CD14-positive monocyte (primary cell): Measurements from ENCODE around the gene ABHD5. TPM values are rescaled to one million over a fixed set of nuclear protein-coding genes. Genes with fewer than 3 reads are reported as not detected.

Experiments
- DNase-seq, 3 donors: peaks; one replicate each; pipeline ENCODE4 v3.0.0-alpha.2; 2011 to 2022
- H2AFZ ChIP-seq: 2 replicates; pipeline ENCODE4 v1.6.0; 2012; ENCODE audit warnings: mild to moderate bottlenecking, low read depth, low read length, inconsistent platforms; ENCODE audit not compliant: insufficient read depth, poor library complexity, severe bottlenecking
- H3K27ac ChIP-seq, 2 donors: 1 replicate in 1 of 2; 2 replicates in 1 of 2; pipeline ENCODE4 v1.5.1; 2012 to 2013; ENCODE audit warnings: low read length in 2 of 2, control low read depth in 1 of 2, inconsistent platforms in 1 of 2, low read depth in 1 of 2, mild to moderate bottlenecking in 1 of 2
- H3K27me3 ChIP-seq, 2 donors: one replicate each; pipeline versions ENCODE4 v1.6.0 to v1.6.1; 2011 to 2013; ENCODE audit warnings: low read length in 2 of 2; ENCODE audit not compliant: control insufficient read depth in 2 of 2, insufficient read depth in 2 of 2
- H3K36me3 ChIP-seq, 2 donors: replicated peaks in 1 of 2; 1 replicate in 1 of 2; 2 replicates in 1 of 2; pipeline versions ENCODE4 v1.5.1 to v1.6.1; 2012 to 2013; ENCODE audit warnings: low read length in 2 of 2, control low read depth in 1 of 2, inconsistent platforms in 1 of 2, mild to moderate bottlenecking in 1 of 2; ENCODE audit not compliant: insufficient read depth in 2 of 2, control insufficient read depth in 1 of 2
- H3K4me1 ChIP-seq, 2 donors: 1 replicate in 1 of 2; 2 replicates in 1 of 2; pipeline versions ENCODE4 v1.5.1 to v1.6.1; 2012 to 2013; ENCODE audit warnings: low read length in 2 of 2, control low read depth in 1 of 2, inconsistent platforms in 1 of 2, mild to moderate bottlenecking in 1 of 2, moderate library complexity in 1 of 2; ENCODE audit not compliant: insufficient read depth in 2 of 2, control insufficient read depth in 1 of 2
- H3K4me2 ChIP-seq: replicated peaks from 2 replicates; pipeline ENCODE3; 2012; ENCODE audit warnings: low read length, moderate library complexity, mild to moderate bottlenecking; ENCODE audit not compliant: poor library complexity, severe bottlenecking; ENCODE audit errors: extremely low read depth
- H3K4me3 ChIP-seq, 3 experiments: fragments of 200-600 bp in 1 of 3; sonication (generic) in 1 of 3; replicated peaks in 1 of 3; 1 replicate in 2 of 3; 2 replicates in 1 of 3; pipeline ENCODE4 v1.5.1; 2011 to 2013; ENCODE audit warnings: low read length in 3 of 3, mild to moderate bottlenecking in 3 of 3, control low read depth in 2 of 3, low read depth in 2 of 3, inconsistent platforms in 1 of 3, moderate library complexity in 1 of 3
- H3K79me2 ChIP-seq: 2 replicates; pipeline ENCODE4 v1.6.0; 2012; ENCODE audit warnings: mild to moderate bottlenecking, control low read depth, inconsistent platforms, low read length, moderate library complexity; ENCODE audit not compliant: insufficient read depth
- H3K9ac ChIP-seq: 2 replicates; pipeline ENCODE4 v1.6.0; 2017; ENCODE audit warnings: low read length, mild to moderate bottlenecking; ENCODE audit not compliant: insufficient read depth, poor library complexity, severe bottlenecking
- H3K9me3 ChIP-seq, 2 donors: replicated peaks in 1 of 2; 1 replicate in 1 of 2; 2 replicates in 1 of 2; pipeline versions ENCODE4 v1.5.1 to v1.6.1; 2012 to 2013; ENCODE audit warnings: low read length in 2 of 2, control low read depth in 1 of 2; ENCODE audit not compliant: control insufficient read depth in 1 of 2, insufficient read depth in 1 of 2
- H4K20me1 ChIP-seq: 2 replicates; pipeline ENCODE4 v1.6.0; 2012; ENCODE audit warnings: mild to moderate bottlenecking, low read length, control low read depth, moderate library complexity; ENCODE audit not compliant: insufficient read depth
- H3K27ac Mint-ChIP-seq, 7 donors: one replicate each; pipeline ENCODE4 v1.8.0; 2020; ENCODE audit warnings: mild to moderate bottlenecking in 7 of 7, mixed read lengths in 7 of 7, moderate library complexity in 6 of 7, inconsistent platforms in 2 of 7
- H3K27me3 Mint-ChIP-seq, 3 donors: one replicate each; pipeline ENCODE4 v1.8.0; 2021 to 2022; ENCODE audit warnings: low read depth in 3 of 3, mild to moderate bottlenecking in 3 of 3, mixed read lengths in 3 of 3, moderate library complexity in 3 of 3, inconsistent platforms in 1 of 3
- H3K36me3 Mint-ChIP-seq, 2 donors: one replicate each; pipeline ENCODE4 v1.8.0; 2020; ENCODE audit warnings: mixed read lengths in 2 of 2, inconsistent platforms in 1 of 2, mild to moderate bottlenecking in 1 of 2
- H3K4me1 Mint-ChIP-seq: one replicate; pipeline ENCODE4 v1.8.0; 2020; ENCODE audit warnings: mild to moderate bottlenecking, mixed read lengths
- H3K4me3 Mint-ChIP-seq, 2 donors: one replicate each; pipeline ENCODE4 v1.8.0; 2020; ENCODE audit warnings: mild to moderate bottlenecking in 2 of 2, mixed read lengths in 2 of 2, moderate library complexity in 1 of 2
- H3K9me3 Mint-ChIP-seq, 7 donors: one replicate each; pipeline ENCODE4 v1.8.0; 2020 to 2022; ENCODE audit warnings: mixed read lengths in 7 of 7, mild to moderate bottlenecking in 6 of 7, moderate library complexity in 6 of 7, inconsistent platforms in 2 of 7
- WGBS: methylation state at CpG from one replicate; pipeline ENCODE4 v1.1.5; 2013; ENCODE audit warnings: missing lambda C conversion rate; ENCODE audit not compliant: insufficient coverage; 5-methylcytosine and 5-hydroxymethylcytosine counted together
- intact Hi-C, 2 donors: fragments of 100-400 bp; cut with micrococcal nuclease; formaldehyde crosslinking; loops; one replicate each; pipeline versions ENCODE4 v1.15.0 to v1.15.1; 2023
- polyA plus RNA-seq, 3 donors: library from polyadenylated mRNA; depleted of rRNA in 1 of 3; unstranded in 2 of 3; stranded (reverse) in 1 of 3; fragments of 300-500 nt in 2 of 3; fragments of >200 nt in 1 of 3; fragmentation: Illumina TruSeq in 2 of 3; gene quantifications; 1 replicate in 2 of 3; 2 replicates in 1 of 3; pipeline ENCODE4 v1.2.3, GENCODE V29; 2012 to 2021
- TF ChIP-seq, protein P1 (sequence below): fragments of 200-600 bp; IDR thresholded peaks from one replicate; pipeline ENCODE4 v1.8.0; 2022; ENCODE audit warnings: antibody characterized with exemption, mild to moderate bottlenecking

The ABHD5 gene
- polyA plus RNA-seq, 3 donors, result 32.9 to 40.0 (median 34.5) TPM

DNA sequence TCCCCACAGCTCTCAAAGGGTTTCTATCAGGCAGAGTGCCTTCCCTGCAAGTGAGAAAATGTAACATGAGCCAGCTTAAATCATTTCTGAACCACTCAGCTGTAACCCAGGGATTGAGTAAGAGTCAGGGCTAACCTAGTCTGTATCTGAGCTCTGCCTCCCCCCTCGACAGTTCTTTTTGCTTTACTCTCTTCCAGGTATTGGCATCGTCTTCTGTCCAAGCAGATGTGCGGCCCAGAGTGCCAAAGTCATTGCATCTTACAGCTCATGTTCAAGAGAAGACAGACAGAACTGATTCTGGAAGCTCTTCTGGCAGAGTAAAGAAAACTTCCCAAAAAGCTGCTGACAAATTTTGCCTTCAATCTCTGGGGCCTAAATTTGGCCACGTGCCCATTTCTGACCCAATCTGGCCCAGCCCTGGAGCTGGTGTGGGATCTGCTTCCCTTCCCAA lies 74.8 kb downstream of the ABHD5 start:
- H3K36me3 ChIP-seq, result no peaks in the 10 kb centered on the region
- intact Hi-C loops, result no loop called here
- H3K79me2 ChIP-seq, result no peaks in the 10 kb centered on the region
- no peak overlapping the region for H3K27ac Mint-ChIP-seq
- H3K27me3 Mint-ChIP-seq, result peaks cover 0 to 4% (median 0%) of the 10 kb centered on the region in 3 donors
- H3K4me1 Mint-ChIP-seq, result peaks cover 16% of the 10 kb centered on the region
- H3K27me3 ChIP-seq, result no peaks in the 10 kb centered on the region
- TF ChIP-seq, protein P1, sequence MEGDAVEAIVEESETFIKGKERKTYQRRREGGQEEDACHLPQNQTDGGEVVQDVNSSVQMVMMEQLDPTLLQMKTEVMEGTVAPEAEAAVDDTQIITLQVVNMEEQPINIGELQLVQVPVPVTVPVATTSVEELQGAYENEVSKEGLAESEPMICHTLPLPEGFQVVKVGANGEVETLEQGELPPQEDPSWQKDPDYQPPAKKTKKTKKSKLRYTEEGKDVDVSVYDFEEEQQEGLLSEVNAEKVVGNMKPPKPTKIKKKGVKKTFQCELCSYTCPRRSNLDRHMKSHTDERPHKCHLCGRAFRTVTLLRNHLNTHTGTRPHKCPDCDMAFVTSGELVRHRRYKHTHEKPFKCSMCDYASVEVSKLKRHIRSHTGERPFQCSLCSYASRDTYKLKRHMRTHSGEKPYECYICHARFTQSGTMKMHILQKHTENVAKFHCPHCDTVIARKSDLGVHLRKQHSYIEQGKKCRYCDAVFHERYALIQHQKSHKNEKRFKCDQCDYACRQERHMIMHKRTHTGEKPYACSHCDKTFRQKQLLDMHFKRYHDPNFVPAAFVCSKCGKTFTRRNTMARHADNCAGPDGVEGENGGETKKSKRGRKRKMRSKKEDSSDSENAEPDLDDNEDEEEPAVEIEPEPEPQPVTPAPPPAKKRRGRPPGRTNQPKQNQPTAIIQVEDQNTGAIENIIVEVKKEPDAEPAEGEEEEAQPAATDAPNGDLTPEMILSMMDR, result no peak
- H4K20me1 ChIP-seq, result no peaks in the 10 kb centered on the region
- no peak overlapping the region for H3K27ac ChIP-seq
- H3K9me3 ChIP-seq, result no peaks in the 10 kb centered on the region
- peaks cover 0 to 2% (median 0%) of the 10 kb centered on the region in 7 donors for H3K9me3 Mint-ChIP-seq
- H3K36me3 Mint-ChIP-seq, result no peaks in the 10 kb centered on the region
- H3K4me3 ChIP-seq, result no peak overlapping the region
- no peak overlapping the region for H2AFZ ChIP-seq
- H3K4me2 ChIP-seq, result no peak overlapping the region
- peaks cover 13 to 14% of the 10 kb centered on the region in 2 donors for H3K4me1 ChIP-seq
- H3K9ac ChIP-seq, result no peak overlapping the region
- H3K4me3 Mint-ChIP-seq, result no peak overlapping the region
- 85% methylated on average over 3 of the region's 4 CpGs for WGBS
- DNase-seq, result no peak

DNA sequence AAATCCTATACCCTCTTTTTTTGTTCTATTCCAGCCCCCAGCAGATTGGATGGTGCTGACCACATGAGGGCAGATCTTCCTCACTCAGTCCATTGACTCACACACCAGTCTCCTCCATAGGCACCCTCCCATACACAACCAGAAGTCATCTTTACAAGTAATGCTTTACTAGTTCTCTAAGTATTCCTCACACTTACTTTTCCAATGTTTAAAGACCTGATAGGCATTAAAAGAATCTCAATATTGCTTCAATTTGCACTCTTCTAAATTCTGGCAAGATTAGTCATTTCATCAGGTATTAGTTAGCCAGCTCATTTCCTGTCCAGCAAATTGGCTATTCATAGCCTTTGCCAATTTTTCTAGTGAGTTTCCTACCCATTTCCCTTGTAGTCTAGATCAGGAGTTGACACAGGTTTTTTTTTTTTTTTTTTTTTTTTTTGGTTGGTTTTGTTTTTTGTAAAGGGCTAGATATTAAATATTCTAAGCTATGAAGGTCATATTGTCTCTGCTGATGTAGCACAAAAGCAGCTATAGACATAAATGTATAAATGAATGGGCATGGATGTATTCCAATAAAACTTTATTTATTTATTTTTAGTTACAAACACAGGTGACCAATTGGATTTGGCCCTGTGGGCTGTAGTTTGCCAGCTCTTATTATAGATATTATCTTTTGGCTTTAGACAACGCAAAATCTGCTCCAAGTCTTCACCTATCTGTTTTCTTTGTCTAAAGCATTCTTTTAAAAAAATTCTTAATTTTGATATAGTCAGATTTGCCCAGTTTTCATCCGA lies 76.1 kb downstream of the ABHD5 start:
- Histone ChIP-seq H3K4me2 (no peak overlapping the region), H3K27ac (no peak overlapping the region), H3K4me3 (no peak overlapping the region), H3K27me3 (no peaks in the 10 kb centered on the region), H4K20me1 (no peaks in the 10 kb centered on the region), H3K9me3 (no peaks in the 10 kb centered on the region), H3K79me2 (no peaks in the 10 kb centered on the region), H3K4me1 (peaks cover 13 to 14% of the 10 kb centered on the region in 2 donors), H3K9ac (no peak overlapping the region), H3K36me3 (no peaks in the 10 kb centered on the region), H2AFZ (no peak overlapping the region)
- Mint-ChIP-seq H3K36me3 (no peaks in the 10 kb centered on the region), H3K4me1 (peaks cover 19% of the 10 kb centered on the region), H3K4me3 (no peak overlapping the region), H3K27me3 (peaks cover 0 to 4% (median 2%) of the 10 kb centered on the region in 3 donors), H3K9me3 (peaks cover 0 to 2% (median 0%) of the 10 kb centered on the region in 7 donors), H3K27ac (no peak overlapping the region)
- no CpG with 5 or more reads among the region's 2 CpGs for WGBS
- TF ChIP-seq, protein P1, result no peak
- no peak for DNase-seq
- intact Hi-C loops, result no loop called here
